HEK293T (cell line): ENCODE measurements around the gene ZBTB47.

Source experiments
- CTCF ChIA-PET: fragments of 350-600 bp; formaldehyde crosslinking; extraction: SDS; loops from one replicate; lab custom pipeline; 2021; ENCODE audit warnings: antibody characterized with exemption, inconsistent platforms; lab: Yijun Ruan, JAX
- POLR2A ChIA-PET: fragments of 350-600 bp; formaldehyde crosslinking; extraction: SDS; loops from one replicate; lab custom pipeline; 2020; ENCODE audit warnings: antibody characterized with exemption, inconsistent platforms; lab: Yijun Ruan, JAX
- DNase-seq: peaks from one replicate; pipeline ENCODE4 v3.0.0; 2012; ENCODE audit warnings: mixed read lengths; ENCODE audit errors: extremely low spot score
- ARNT ChIP-seq: fragments of 450-650 bp; IDR thresholded peaks from 2 replicates; pipeline ENCODE4 v1.6.1; 2017; ENCODE audit warnings: mild to moderate bottlenecking
- BHLHE40 ChIP-seq: fragments of 450-650 bp; IDR thresholded peaks from 2 replicates; pipeline ENCODE4 v1.6.1; 2016; ENCODE audit warnings: mild to moderate bottlenecking, moderate library complexity, borderline replicate concordance
- CTBP1 ChIP-seq: fragments of 450-650 bp; IDR thresholded peaks from 2 replicates; pipeline ENCODE4 v1.6.1; 2016; ENCODE audit warnings: borderline replicate concordance
- ELF4 ChIP-seq: fragments of 450-650 bp; IDR thresholded peaks from 2 replicates; pipeline ENCODE4 v1.6.1; 2017; ENCODE audit warnings: antibody characterized with exemption
- FOXA1 ChIP-seq: fragments of 450-650 bp; IDR thresholded peaks from 2 replicates; pipeline ENCODE4 v1.6.1; 2016; ENCODE audit warnings: mild to moderate bottlenecking
- FOXK2 ChIP-seq: fragments of 450-650 bp; IDR thresholded peaks from 2 replicates; pipeline ENCODE4 v1.6.1; 2016; ENCODE audit warnings: mild to moderate bottlenecking
- FOXM1 ChIP-seq: fragments of 450-650 bp; IDR thresholded peaks from 2 replicates; pipeline ENCODE4 v1.6.1; 2017; ENCODE audit warnings: mild to moderate bottlenecking, borderline replicate concordance
- HDGF ChIP-seq: fragments of 450-650 bp; IDR thresholded peaks from 2 replicates; pipeline ENCODE4 v1.6.1; 2017; ENCODE audit warnings: antibody characterized with exemption, borderline replicate concordance
- L3MBTL2 ChIP-seq: fragments of 450-650 bp; conservative IDR thresholded peaks from 2 replicates; pipeline ENCODE4 v1.6.1; 2016; ENCODE audit warnings: mild to moderate bottlenecking
- LEF1 ChIP-seq: fragments of 450-650 bp; IDR thresholded peaks from 2 replicates; pipeline ENCODE4 v1.6.1; 2017; ENCODE audit warnings: mild to moderate bottlenecking, borderline replicate concordance
- NFRKB ChIP-seq: fragments of 450-650 bp; IDR thresholded peaks from 2 replicates; pipeline ENCODE4 v1.6.1; 2016; ENCODE audit warnings: mild to moderate bottlenecking, moderate library complexity
- PKNOX1 ChIP-seq: fragments of 450-650 bp; IDR thresholded peaks from 2 replicates; pipeline ENCODE4 v1.6.1; 2016
- SP1 ChIP-seq: fragments of 450-650 bp; IDR thresholded peaks from 2 replicates; pipeline ENCODE4 v1.6.1; 2017
- SUZ12 ChIP-seq: fragments of 450-650 bp; IDR thresholded peaks from 2 replicates; pipeline ENCODE4 v1.6.1; 2016; ENCODE audit warnings: mild to moderate bottlenecking
- TARDBP ChIP-seq: fragments of 450-650 bp; IDR thresholded peaks from 2 replicates; pipeline ENCODE4 v1.6.1; 2016
- ZNF384 ChIP-seq: fragments of 450-650 bp; IDR thresholded peaks from 2 replicates; pipeline ENCODE4 v1.6.1; 2016

ZBTB47 gene

GRCh38 chr3:42660131-42660715 is 6.7 kb downstream of the ZBTB47 start:
- DNase-seq: no peak
- TF ChIP-seq L3MBTL2: no peak
- no peak for TF ChIP-seq NFRKB
- no peak for TF ChIP-seq HDGF
- TF ChIP-seq ELF4: no peak
- TF ChIP-seq SP1: no peak
- TF ChIP-seq FOXM1: no peak
- TF ChIP-seq SUZ12: no peak
- TF ChIP-seq LEF1: no peak
- no peak for TF ChIP-seq ARNT
- no peak for TF ChIP-seq CTBP1
- no peak for TF ChIP-seq FOXA1
- no peak for TF ChIP-seq PKNOX1
- TF ChIP-seq ZNF384: no peak
- TF ChIP-seq FOXK2: no peak
- no peak for TF ChIP-seq TARDBP
- no peak for TF ChIP-seq BHLHE40
- ChIA-PET POLR2A (no interaction called here), CTCF (no interaction called here)

- ChIA-PET POLR2A (no interaction called here), CTCF (no interaction called here)
- TF ChIP-seq L3MBTL2: no peak
- no peak for TF ChIP-seq LEF1
- TF ChIP-seq CTBP1: no peak
- TF ChIP-seq FOXM1: no peak
- no peak for TF ChIP-seq ELF4
- TF ChIP-seq SUZ12: no peak
- TF ChIP-seq NFRKB: no peak
- TF ChIP-seq FOXA1: no peak
- no peak for TF ChIP-seq ZNF384
- no peak for TF ChIP-seq ARNT
- TF ChIP-seq FOXK2: no peak
- TF ChIP-seq BHLHE40: no peak
- no peak for TF ChIP-seq TARDBP
- DNase-seq: no peak
Observed at GRCh38 chr3:42660898-42661297, 7.4 kb downstream of the ZBTB47 start.

- ChIA-PET CTCF (no interaction called here), POLR2A (interaction anchor here (1.5 kb wide), 1 partner anchor 79 kb away, joined by 4 read pairs; the partner anchor contains the start of gene SEC22C)
- DNase-seq: no peak
- TF ChIP-seq BHLHE40: no peak
- TF ChIP-seq FOXM1: no peak
- TF ChIP-seq HDGF: no peak
- no peak for TF ChIP-seq PKNOX1
- TF ChIP-seq FOXK2: no peak
- no peak for TF ChIP-seq NFRKB
- no peak for TF ChIP-seq FOXA1
- no peak for TF ChIP-seq SP1
- no peak for TF ChIP-seq ARNT
- no peak for TF ChIP-seq SUZ12
- no peak for TF ChIP-seq ELF4
- TF ChIP-seq L3MBTL2: no peak
- TF ChIP-seq LEF1: no peak
- TF ChIP-seq CTBP1: no peak
Observed at GRCh38 chr3:42661593-42662022, 8.1 kb downstream of the ZBTB47 start.

- POLR2A ChIA-PET: interaction anchor here (1.5 kb wide), 1 partner anchor 80 kb away, joined by 4 read pairs; the partner anchor contains the start of gene SEC22C
- DNase-seq: no peak
- TF ChIP-seq CTBP1 (no peak), FOXK2 (no peak), L3MBTL2 (no peak), FOXM1 (no peak), LEF1 (no peak), ARNT (no peak), NFRKB (no peak), HDGF (no peak), BHLHE40 (no peak), ELF4 (no peak), SP1 (no peak), FOXA1 (no peak), TARDBP (no peak), SUZ12 (no peak), ZNF384 (no peak), PKNOX1 (no peak)
- CTCF ChIA-PET: interaction anchor here (0.6 kb wide), 1 partner anchor 79 kb away, joined by 3 read pairs; no protein-coding TSS in a partner anchor
Observed at GRCh38 chr3:42662037-42662812, 8.7 kb downstream of the ZBTB47 start.

GRCh38 chr3:42662813-42663535 is 9.5 kb downstream of the ZBTB47 start:
- ChIA-PET CTCF (interaction anchor here (0.6 kb wide), 1 partner anchor 78 kb away, joined by 3 read pairs; no protein-coding TSS in a partner anchor), POLR2A (interaction anchor here (1.5 kb wide), 1 partner anchor 81 kb away, joined by 4 read pairs; the partner anchor contains the start of gene SEC22C)
- TF ChIP-seq SP1: no peak
- no peak for TF ChIP-seq BHLHE40
- TF ChIP-seq HDGF: no peak

More at GRCh38 chr3:42662813-42663535, 9.5 kb downstream of the ZBTB47 start:
- no peak for DNase-seq
